HG03354 (cell line): ENCODE data around the gene STARD8.

Source experiments
- ATAC-seq: cut with Tn5 transposase; IDR thresholded peaks from one replicate; pipeline ENCODE4 v1.9.1; 2021; ENCODE audit warnings: mild to moderate bottlenecking; ENCODE audit not compliant: unreplicated experiment, poor library complexity, severe bottlenecking

STARD8 gene

DNA sequence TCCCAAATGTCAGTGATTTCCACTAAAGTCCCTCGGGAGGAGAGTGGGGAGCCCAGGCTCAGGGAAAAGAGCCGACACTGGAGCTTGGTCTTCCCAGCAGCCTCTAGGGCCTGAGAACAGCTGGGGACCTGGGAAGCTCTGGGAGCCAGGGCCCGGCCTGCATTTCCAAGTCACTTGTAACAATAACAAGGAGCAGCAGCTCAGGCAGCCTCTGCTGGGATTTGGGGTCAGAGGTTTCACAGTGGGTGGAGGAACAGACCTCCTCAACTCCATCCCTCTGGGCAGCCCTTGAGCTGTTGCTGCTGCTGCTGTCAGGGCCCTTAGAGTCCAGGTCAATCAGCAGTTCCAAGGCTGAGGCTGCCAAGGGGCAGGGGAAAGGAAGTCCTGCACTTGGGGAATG lies 11.1 kb downstream of the STARD8 start:
- no peak for ATAC-seq

DNA sequence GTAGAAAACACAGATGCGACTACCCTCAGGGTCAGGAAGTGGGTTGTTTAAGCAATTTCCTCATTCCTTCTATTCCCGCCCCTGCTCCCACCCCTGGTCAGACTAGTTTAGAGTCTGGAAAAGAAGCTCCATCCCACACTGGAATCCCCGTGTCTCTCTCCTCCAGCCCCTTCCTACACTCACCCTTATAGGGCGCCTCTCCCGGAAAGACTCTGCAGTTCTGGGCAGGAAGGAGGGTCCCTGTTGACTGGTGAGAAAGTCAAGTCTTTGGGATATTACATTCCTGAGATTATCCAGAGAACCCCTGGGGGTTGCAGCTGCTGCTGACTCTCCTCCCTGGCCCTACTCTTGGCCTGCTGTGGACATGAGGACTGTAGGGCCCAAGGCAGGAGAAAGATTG lies 11.9 kb downstream of the STARD8 start:
- no peak for ATAC-seq

DNA sequence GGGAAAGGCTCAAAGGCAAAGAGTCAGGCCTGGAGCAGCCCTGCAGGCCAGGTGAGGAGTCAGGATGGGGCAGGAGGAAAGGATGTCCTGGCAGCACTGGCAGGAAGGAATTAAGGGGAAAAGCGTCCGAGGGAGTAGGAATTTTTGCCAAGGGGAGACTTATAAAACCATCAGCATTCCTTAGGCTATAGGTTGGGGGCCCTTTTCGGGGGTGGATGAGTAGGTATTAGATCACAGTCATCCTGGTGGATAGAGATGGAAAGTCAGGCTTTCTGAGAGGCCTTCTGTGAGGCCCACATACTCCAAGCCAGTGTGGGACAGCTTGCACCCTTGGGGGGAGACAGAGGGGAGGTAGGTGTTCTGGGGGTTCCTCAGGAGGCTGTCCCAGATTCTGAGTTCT lies 12.3 kb downstream of the STARD8 start:
- no peak for ATAC-seq

DNA sequence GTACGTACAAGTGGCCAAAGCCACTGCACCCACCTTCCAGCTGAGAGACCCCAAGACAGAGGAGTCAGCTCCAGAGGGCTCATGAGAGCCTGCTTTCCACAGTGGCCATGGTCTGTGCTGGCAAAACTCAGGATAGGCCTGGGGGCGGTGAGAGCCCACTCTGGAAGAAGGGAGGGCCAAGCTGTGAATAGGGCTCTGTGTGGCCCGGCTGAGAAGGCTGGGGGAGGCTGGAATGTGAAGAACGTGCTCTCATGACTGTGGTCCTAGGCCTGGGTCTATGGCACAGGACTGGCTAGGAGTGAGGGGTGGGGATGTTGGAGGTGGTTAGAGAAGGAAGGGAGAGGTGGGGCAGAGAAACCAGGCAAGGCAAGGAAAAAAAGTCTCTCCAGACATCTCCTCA lies 13.3 kb downstream of the STARD8 start:
- ATAC-seq: no peak

GRCh38 chrX:68665502-68665901 lies 18.0 kb downstream of the STARD8 start:
- no peak for ATAC-seq

DNA sequence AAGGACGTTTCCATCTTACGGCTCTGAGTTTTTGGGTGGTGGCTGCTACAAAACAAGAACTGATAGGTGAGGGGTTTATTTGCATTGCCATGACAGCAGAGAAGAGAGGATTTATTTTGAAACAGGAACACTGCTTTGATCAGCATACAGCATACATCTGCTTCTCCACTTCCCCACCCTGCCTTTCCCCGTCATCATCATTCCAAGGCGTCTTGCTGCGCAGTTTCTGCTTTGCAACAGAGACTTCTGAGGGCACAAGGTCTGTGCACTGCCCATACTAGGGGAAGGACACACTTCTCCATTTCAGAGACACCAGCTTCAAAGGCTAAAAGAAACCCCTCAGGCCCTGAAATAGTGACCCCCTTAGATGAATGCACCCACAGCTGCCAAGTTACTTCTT lies 19.1 kb downstream of the STARD8 start:
- ATAC-seq: no peak

DNA sequence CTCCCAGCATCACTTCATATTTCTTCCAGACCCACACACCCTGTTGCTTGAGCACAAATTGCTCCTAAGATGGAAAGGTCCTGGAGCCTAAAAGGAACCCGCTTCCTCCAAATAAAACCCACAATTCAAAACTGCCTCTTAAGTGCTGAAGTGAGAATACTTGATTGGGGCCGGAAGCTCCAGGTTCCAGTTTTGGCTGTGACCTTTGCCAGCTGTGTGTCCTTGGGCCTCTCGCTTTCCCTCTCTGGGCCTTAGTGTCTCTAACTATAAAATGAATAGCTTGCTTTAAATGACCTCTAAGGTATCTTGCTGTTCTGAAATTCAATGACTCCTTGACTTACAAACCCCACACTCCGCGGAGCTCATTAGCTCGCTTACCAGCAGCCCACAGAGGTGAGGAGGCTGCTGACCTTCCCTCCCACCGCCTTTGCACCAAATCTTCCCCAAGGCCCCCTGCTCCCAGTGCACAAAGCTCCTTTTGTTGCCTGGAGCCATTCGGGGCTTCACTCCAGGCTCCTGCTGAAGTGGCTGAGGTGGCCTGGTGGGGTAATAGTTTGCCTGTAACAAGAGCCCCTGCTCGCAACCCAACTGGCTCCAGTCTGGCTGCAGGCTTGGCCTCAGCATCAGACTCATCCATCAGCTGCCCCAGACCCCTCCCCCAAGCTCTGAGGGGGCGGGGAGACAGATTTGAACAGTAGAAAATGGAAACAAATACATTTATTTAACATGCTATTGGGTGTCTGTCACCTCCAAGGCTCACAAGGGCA lies 21.8 kb downstream of the STARD8 start:
- no peak for ATAC-seq

- ATAC-seq: no peak
Observed at GRCh38 chrX:68669871-68670270, 22.4 kb downstream of the STARD8 start.

GRCh38 chrX:68671221-68671620 lies 23.8 kb downstream of the STARD8 start:
- no peak for ATAC-seq

- no peak for ATAC-seq
Observed at GRCh38 chrX:68672581-68673318, 25.3 kb downstream of the STARD8 start.

DNA sequence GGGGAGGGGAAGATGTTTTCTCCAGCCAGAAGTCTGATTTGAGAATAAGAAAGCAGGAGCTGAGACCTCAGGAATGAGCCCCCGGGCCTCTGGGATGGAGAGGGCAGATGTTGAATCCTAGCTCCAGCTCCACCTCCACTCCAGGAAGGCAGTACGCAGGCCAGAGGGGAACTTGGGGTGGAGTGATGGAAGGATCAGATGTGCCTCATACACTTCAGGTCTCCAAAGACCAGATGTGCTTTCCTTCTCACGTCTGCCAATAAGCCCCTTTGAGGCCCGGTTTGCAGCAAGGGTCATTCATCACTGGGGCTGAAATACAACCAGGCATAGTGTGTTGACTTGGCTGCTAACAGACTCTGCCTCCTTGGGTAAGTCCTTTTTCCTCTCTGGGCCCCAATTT lies 28.1 kb downstream of the STARD8 start:
- no peak for ATAC-seq

GRCh38 chrX:68676335-68676734 lies 28.9 kb downstream of the STARD8 start:
- no peak for ATAC-seq

- ATAC-seq: no peak
Observed at GRCh38 chrX:68677998-68678397, 30.5 kb downstream of the STARD8 start.

- ATAC-seq: no peak
Observed at GRCh38 chrX:68681443-68681941, 34.0 kb downstream of the STARD8 start.

GRCh38 chrX:68682790-68683189 lies 35.3 kb downstream of the STARD8 start:
- no peak for ATAC-seq

GRCh38 chrX:68683580-68683979 lies 36.1 kb downstream of the STARD8 start:
- ATAC-seq: no peak

DNA sequence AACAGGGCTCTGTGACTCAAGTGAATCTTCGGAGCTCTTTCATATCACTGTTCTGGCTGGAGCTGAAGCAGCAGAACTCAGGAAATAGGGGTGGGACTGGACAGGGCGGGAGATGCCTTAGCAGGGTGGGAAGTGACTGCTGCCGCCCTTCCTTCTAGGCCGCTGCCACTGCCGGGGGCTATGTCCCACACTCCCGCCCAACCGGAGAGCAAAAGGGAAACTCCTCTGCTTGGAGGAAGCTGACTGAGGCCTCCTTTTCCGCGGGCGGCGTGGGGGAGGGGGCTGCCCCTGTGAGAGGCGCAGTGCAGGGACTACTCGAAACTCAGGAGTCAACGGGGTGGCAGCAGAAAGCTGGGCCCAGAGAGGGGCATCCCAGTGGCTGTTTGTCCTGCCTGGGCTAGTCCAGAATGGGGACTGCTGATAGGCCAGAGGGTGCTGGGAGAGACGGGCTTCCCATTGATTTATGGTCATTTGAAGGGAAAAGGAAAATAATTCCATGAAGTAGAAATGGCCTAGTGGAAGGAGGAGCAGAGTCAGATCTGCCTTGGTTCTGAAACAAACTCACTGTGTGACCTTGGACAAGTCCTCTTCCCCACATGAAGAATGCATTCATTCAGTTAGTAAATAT lies 36.9 kb downstream of the STARD8 start:
- no peak for ATAC-seq

DNA sequence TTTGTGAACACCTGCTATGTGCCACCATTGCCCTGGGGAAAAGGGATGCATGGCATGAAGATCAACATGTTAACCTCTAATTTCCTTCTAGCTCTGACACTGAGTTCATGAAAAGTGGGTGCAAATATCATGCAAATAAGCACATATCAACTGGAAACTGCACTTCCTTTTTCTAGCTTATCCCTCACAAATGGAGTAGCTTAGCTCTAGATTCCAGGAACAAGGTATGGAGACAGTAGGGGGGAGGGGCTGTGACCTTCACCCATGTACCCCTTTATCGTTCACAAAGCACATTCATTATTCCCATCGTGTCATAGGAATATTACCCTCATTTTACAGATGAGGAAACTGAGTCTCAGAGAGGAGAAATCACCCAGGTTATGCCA lies 37.4 kb downstream of the STARD8 start:
- ATAC-seq: no peak

DNA sequence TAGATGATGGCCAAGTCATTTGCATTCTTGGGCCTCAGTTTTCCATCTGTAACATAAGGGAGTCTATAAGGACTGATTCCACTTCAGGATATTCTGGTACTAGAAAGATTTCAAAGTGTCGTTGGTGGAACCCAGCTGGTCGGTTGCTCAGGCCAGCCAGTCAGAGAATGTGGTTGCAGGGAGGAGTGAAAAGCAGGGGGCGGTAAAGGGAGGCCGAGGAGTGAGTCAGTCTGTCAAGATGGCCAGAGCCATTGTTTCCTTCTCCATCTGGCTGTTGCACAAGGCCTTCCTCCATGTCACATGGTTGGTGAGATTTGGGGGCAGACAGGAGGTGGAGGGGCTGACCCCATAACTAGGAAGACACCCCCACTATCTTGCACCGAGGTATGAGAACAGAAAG lies 38.2 kb downstream of the STARD8 start:
- no peak for ATAC-seq

DNA sequence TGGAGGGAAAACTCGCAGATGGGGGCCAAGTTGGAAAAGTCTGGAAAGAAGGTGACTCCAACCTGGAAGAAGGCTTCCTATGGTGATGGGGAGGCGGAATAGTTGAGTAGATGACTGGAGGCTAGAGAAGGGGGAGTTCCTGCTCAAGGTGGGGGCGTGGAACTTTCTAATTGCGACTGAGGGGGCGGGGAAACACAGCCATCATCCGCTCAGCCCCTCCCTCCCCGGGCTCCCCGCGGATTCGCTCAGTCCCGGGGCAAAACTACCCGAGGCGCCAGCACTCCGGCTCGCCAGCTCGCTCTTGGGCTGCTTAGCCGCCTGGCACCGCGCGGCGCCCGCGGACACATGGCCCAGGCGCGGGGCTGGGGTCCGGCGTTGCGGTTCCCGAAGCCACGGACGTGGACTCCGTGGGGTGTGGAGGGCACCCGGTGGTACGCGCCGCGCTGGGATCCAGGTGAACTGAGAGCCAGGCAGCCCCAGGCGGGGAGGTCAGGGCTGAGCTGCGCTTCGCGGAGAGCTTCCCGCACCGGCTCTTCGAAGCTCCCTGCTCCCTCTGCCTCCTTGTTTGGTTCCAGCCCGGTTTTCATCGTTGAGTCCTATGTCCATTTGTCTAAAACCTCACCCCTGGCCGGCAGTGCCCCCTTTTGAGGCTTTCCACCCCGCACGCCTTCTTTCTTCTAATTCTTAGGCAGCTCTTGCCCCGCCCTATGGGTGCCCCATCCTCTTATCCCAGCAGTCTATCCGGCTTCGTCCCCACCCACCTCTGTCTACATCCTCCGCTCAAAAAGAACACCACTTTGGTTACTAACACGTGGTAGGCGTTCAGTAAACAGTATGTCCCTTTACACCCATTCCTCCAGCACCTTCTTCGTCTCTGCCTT lies 38.9 kb downstream of the STARD8 start:
- ATAC-seq: peak; percentile 51
